HepG2 (cell line): Measurements from ENCODE around the gene PTPA. TPM values are rescaled to one million over a fixed set of nuclear protein-coding genes. Genes with fewer than 3 reads are reported as not detected.

ENCODE experiments used
- AFF4 ChIP-seq: sonication (generic); formaldehyde crosslinking; IDR thresholded peaks from 2 replicates; pipeline ENCODE4 v1.4.0; 2020; ENCODE audit warnings: missing genetic modification reagents
- ARID2 ChIP-seq: sonication (generic); formaldehyde crosslinking; IDR thresholded peaks from 2 replicates; pipeline ENCODE4 v1.8.1; 2022; ENCODE audit warnings: mild to moderate bottlenecking, missing genetic modification reagents, borderline replicate concordance
- DMAP1 ChIP-seq: IDR thresholded peaks from 2 replicates; pipeline ENCODE4 v1.6.1; 2016
- FOXM1 ChIP-seq: sonication (generic); formaldehyde crosslinking; IDR thresholded peaks from 2 replicates; pipeline ENCODE4 v1.5.0; 2020; ENCODE audit warnings: missing genetic modification reagents
- HMGXB4 ChIP-seq, 2 experiments: sonication (generic) in 1 of 2; formaldehyde crosslinking in 1 of 2; IDR thresholded peaks; 2 replicates each; pipeline versions ENCODE4 v1.4.0 to v1.6.1; 2018 to 2020; ENCODE audit warnings: missing genetic modification reagents in 2 of 2, borderline replicate concordance in 1 of 2, low read depth in 1 of 2, mild to moderate bottlenecking in 1 of 2, missing biosample characterization in 1 of 2
- HNRNPUL1 ChIP-seq: fragments of 200-400 bp; formaldehyde crosslinking; IDR thresholded peaks from 2 replicates; pipeline ENCODE4 v1.6.1; 2017; ENCODE audit warnings: low read depth, mild to moderate bottlenecking, low read length, moderate library complexity
- ISL2 ChIP-seq: sonication (generic); formaldehyde crosslinking; IDR thresholded peaks from 2 replicates; pipeline ENCODE4 v1.5.0; 2020; ENCODE audit warnings: missing genetic modification reagents
- NCOA2 ChIP-seq: sonication (generic); formaldehyde crosslinking; IDR thresholded peaks from 2 replicates; pipeline ENCODE4 v1.8.0; 2022; ENCODE audit warnings: inconsistent platforms
- NFE2L1 ChIP-seq: sonication (generic); formaldehyde crosslinking; IDR thresholded peaks from 2 replicates; pipeline ENCODE4 v1.4.0; 2020; ENCODE audit warnings: missing genetic modification reagents, mild to moderate bottlenecking, borderline replicate concordance
- NFKB2 ChIP-seq: sonication (generic); formaldehyde crosslinking; IDR thresholded peaks from 2 replicates; pipeline ENCODE4 v1.4.0; 2020; ENCODE audit warnings: missing genetic modification reagents, borderline replicate concordance
- PCBP2 ChIP-seq: fragments of 200-400 bp; formaldehyde crosslinking; optimal IDR thresholded peaks from 2 replicates; pipeline ENCODE3; 2018; ENCODE audit warnings: low read length, low read depth; ENCODE audit not compliant: poor library complexity, severe bottlenecking
- SMYD3 ChIP-seq: sonication (generic); formaldehyde crosslinking; IDR thresholded peaks from 2 replicates; pipeline ENCODE4 v1.8.1; 2023; ENCODE audit warnings: mild to moderate bottlenecking, missing genetic modification reagents
- TBX2 ChIP-seq: sonication (generic); formaldehyde crosslinking; IDR thresholded peaks from 2 replicates; pipeline ENCODE4 v1.5.0; 2020; ENCODE audit warnings: missing genetic modification reagents, mild to moderate bottlenecking, borderline replicate concordance
- ZC3H4 ChIP-seq: sonication (generic); formaldehyde crosslinking; IDR thresholded peaks from 2 replicates; pipeline ENCODE4 v1.4.0; 2020; ENCODE audit warnings: missing genetic modification reagents, borderline replicate concordance
- ZMAT3 ChIP-seq: sonication (generic); formaldehyde crosslinking; conservative IDR thresholded peaks from 2 replicates; pipeline ENCODE4 v1.7.0; 2021; ENCODE audit warnings: missing genetic modification reagents
- ZNF383 ChIP-seq: sonication (generic); formaldehyde crosslinking; IDR thresholded peaks from 2 replicates; pipeline ENCODE4 v1.4.0; 2020; ENCODE audit warnings: missing genetic modification reagents, mild to moderate bottlenecking, borderline replicate concordance
- ZNF639 ChIP-seq: conservative IDR thresholded peaks from 2 replicates; pipeline ENCODE4 v1.6.1; 2018; ENCODE audit warnings: missing genetic modification reagents
- ZNF709 ChIP-seq: sonication (generic); formaldehyde crosslinking; IDR thresholded peaks from 2 replicates; pipeline ENCODE4 v1.5.0; 2020; ENCODE audit warnings: mild to moderate bottlenecking, missing genetic modification reagents
- polyA plus RNA-seq, 8 experiments: library from polyadenylated mRNA; depleted of rRNA in 3 of 8; stranded (reverse) in 7 of 8; unstranded in 1 of 8; fragments of >200 nt; fragmentation: Illumina TruSeq in 4 of 8; extraction: Trizol in 4 of 8; gene quantifications; 2 replicates each; pipeline versions ENCODE4 v1.2.1 to v1.2.3, GENCODE V29; 2011 to 2016; ENCODE audit warnings: low read depth in 4 of 8, missing spikeins in 1 of 8, mixed read lengths in 1 of 8; ENCODE audit not compliant: insufficient read depth in 1 of 8
- total RNA-seq, 5 experiments: library from RNA; depleted of rRNA; stranded (reverse); fragments of >200 nt; fragmentation: Illumina TruSeq; extraction: Trizol; gene quantifications; 2 replicates each; pipeline ENCODE4 v1.2.3, GENCODE V29; 2016; ENCODE audit warnings: low read depth in 1 of 5
- TF ChIP-seq, protein P1 (sequence below): fragments of 450-650 bp; IDR thresholded peaks from 2 replicates; pipeline ENCODE4 v1.6.1; 2017; ENCODE audit warnings: mild to moderate bottlenecking

The PTPA gene
- total and polyA plus RNA-seq, 2 of the 13 experiments (the other 11 are each of a cell fraction or from before 2014, with no cell fraction given): 79.3 to 105 TPM

- TF ChIP-seq, protein P1, sequence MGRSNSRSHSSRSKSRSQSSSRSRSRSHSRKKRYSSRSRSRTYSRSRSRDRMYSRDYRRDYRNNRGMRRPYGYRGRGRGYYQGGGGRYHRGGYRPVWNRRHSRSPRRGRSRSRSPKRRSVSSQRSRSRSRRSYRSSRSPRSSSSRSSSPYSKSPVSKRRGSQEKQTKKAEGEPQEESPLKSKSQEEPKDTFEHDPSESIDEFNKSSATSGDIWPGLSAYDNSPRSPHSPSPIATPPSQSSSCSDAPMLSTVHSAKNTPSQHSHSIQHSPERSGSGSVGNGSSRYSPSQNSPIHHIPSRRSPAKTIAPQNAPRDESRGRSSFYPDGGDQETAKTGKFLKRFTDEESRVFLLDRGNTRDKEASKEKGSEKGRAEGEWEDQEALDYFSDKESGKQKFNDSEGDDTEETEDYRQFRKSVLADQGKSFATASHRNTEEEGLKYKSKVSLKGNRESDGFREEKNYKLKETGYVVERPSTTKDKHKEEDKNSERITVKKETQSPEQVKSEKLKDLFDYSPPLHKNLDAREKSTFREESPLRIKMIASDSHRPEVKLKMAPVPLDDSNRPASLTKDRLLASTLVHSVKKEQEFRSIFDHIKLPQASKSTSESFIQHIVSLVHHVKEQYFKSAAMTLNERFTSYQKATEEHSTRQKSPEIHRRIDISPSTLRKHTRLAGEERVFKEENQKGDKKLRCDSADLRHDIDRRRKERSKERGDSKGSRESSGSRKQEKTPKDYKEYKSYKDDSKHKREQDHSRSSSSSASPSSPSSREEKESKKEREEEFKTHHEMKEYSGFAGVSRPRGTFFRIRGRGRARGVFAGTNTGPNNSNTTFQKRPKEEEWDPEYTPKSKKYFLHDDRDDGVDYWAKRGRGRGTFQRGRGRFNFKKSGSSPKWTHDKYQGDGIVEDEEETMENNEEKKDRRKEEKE: no peak
- TF ChIP-seq TBX2 (CRISPR knock-in tag) (peak; percentile 56; the same call in 1 of the 2 replicates), HMGXB4 (CRISPR knock-in tag; IDR thresholded peaks at IDR 0.05; ENCODE audit: borderline replicate concordance in 1 of 2, low read depth in 1 of 2) (peak; percentile 4 to 84; a peak in 2 of 4 replicates), FOXM1 (CRISPR knock-in tag) (no peak), NFKB2 (peak; percentile 87; the same call in 1 of the 2 replicates), AFF4 (0 out of 2 replicates have a peak, but pooled peaks have one; percentile 70), ZMAT3 (no peak), HNRNPUL1 (no peak), ZNF383 (CRISPR knock-in tag) (no peak), ARID2 (CRISPR knock-in tag) (peak; percentile 80), ZNF709 (CRISPR knock-in tag) (0 out of 2 replicates have a peak, but pooled peaks have one; percentile 18), NFE2L1 (CRISPR knock-in tag) (no peak), ZC3H4 (no peak), NCOA2 (CRISPR knock-in tag) (peak; percentile 49; the same call in 1 of the 2 replicates), PCBP2 (no peak), DMAP1 (CRISPR knock-in tag) (no peak), ZNF639 (CRISPR knock-in tag) (0 out of 2 replicates have a peak, but pooled peaks have one; percentile 27), SMYD3 (CRISPR knock-in tag) (0 out of 2 replicates have a peak, but pooled peaks have one; percentile 63), ISL2 (peak; percentile 81)
Observed at GRCh38 chr9:129177791-129178567, 66.8 kb downstream of the PTPA start, which contains the start of gene IER5L (continued).
